Mesenteric fat pad (tissue), 1 donor: ENCODE data around the gene COL25A1. TPM values are rescaled to one million over a fixed set of nuclear protein-coding genes. Genes with fewer than 3 reads are reported as not detected.
"Not testable (repeated sequence)": the region's sequence is repeated elsewhere in the genome, so short reads cannot be mapped to it uniquely, and the experiment has no call there.

Experiments
- DNase-seq: peaks from one replicate; pipeline ENCODE4 v3.0.0-alpha.2; 2020; ENCODE audit warnings: low spot score
- total RNA-seq: library from RNA; stranded (reverse); fragmentation: NEBNext Ultra II Directional; extraction: Animal tissue kit (Norgen Biotek cat#: 25700); gene quantifications from one replicate; pipeline ENCODE4 v1.2.1, GENCODE V29; 2021
- donor health status: DM: yes; HTN: yes; CAD: no.

Gene COL25A1
- total RNA-seq, 1 donor from 2014 or later, result 6.6 TPM

DNA sequence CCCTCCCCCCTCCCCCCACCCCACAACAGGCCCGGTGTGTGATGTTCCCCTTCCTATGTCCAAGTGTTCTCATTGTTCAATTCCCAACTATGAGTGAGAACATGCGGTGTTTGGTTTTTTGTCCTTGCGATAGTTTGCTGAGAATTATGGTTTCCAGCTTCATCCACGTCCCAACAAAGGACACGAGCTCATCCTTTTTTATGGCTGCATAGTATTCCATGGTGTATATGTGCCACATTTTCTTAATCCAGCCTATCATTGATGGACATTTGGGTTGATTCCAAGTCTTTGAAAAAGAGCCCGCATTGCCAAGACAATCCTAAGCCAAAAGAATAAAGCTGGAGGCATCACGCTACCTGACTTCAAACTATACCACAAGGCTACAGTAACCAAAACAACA lies 231.8 kb downstream of the COL25A1 start:
- not testable (repeated sequence) for DNase-seq

DNA sequence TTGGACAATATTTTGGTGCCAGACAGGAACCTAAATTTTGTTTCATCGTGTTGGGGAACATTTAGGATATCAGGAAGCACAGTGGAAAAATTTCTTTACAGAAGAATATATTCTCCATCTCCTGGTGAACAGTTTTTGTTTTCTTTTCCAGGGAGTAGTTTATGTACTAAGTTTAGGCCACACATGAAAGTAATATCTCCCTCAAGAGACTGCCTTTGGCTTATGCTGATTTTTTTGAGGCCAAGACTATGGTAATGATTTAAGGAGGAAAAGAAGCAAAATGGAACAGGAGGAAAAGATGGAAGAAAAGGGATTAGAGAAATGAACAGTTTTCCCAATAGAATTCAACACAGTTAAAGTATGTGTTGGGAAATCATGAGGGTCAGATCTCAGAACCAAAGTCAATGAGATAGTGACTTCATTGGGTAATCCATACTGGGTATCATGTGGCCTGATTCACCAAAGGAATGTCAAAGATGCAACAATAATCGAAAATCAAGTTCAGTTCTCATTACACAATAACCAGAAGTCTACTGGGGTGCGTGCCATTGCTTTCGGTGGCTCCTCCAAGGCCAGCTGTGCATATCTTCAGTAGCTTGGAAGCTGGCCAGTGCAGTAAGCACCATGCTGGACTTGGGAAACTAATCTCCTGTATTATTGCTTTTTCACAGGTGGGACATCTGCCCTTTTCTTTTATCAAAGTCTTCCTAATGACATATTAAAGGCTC lies 234.8 kb downstream of the COL25A1 start:
- no peak for DNase-seq

DNA sequence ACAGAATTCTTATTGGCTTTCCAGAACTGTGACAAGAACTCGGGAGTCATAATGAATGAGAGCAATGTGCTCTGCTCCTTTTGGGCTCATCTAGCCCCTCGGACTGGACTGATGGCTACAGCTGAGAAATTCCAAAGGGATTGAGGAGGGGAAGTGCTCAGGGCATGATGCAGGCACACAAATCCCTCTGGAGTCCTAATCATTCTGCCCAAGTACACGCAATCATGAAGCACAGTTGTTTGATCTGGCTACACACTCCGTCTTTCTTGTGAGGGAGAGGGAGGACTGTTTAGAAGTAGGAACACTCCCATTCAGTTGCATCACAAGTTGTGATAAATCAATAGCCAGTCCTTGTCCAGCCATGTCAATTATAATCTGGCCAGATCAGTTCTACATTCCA lies 237.5 kb downstream of the COL25A1 start:
- no peak for DNase-seq

DNA sequence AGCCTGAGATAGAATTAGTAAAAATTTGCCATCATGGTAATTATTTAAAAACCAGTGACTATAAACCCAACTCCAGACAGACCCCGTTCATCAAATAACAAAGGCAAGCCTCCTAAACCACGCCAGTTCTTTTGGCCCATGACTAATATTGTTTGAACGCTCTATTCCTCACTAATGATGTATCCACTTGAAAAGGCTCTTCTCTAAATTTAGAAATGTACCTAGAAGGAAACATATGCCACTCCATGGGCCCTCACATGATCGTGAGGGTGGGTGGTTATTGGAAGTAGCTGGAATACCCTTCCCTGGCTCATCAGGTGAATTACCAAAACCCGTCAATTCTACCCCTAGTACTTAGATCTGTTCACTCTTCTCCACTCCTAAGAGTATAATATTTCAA lies 249.2 kb downstream of the COL25A1 start:
- no peak for DNase-seq

DNA sequence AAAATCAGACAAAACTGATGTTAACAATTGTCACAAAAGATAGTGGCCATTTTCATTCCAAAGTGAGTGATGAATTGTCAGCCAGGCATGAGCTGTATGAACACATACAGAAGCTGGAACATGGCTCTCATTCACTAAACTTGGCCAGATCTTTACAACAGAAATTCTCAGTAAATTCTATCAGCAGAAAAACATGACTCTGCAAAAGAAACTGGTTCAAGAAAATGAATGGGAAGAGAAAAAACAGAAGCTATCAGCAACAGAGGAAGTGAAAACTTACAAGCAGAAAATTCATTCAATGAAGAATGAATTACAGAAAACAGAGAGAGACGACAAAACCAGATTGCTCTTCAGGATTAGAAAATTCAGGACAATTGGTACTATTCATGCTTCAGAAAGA lies 249.6 kb downstream of the COL25A1 start:
- DNase-seq, result no peak

DNA sequence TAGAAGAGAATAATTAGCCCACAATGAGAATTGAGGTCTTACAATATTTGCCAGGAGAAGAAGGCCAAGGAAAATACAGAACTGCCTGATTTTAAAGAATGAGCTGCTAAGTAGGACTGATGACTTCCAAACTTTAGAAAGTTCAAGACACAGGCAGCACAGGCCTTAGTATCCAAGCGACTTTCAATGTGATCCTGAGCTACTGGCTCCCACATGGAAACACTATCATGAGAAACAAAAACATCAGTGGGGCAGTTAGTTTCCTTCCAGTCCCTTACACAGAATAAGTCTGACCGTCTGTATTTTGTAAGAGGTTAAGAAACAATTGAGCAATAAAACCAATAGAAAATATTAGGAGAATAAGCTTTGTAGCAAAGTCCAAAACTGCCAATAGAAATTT lies 251.4 kb downstream of the COL25A1 start:
- DNase-seq, result no peak

DNA sequence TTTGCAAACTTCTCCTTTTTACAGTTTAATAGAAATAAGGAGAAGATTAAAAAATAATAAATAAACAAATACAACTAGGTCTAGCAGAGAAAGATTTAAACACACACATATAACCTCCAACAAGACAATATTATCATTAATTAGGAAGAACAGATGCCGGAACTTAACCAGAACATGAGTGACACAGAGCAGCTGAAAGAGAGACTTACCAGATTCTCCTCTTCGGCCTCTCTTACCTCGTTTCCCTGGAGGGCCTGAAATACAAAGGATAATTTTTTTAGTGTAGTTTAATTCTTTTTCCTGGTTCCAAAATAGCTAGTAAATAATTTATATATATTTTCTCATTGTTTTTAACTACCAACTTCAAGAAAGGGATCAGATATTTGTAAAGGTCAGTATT lies 252.5 kb downstream of the COL25A1 start:
- DNase-seq, result no peak

DNA sequence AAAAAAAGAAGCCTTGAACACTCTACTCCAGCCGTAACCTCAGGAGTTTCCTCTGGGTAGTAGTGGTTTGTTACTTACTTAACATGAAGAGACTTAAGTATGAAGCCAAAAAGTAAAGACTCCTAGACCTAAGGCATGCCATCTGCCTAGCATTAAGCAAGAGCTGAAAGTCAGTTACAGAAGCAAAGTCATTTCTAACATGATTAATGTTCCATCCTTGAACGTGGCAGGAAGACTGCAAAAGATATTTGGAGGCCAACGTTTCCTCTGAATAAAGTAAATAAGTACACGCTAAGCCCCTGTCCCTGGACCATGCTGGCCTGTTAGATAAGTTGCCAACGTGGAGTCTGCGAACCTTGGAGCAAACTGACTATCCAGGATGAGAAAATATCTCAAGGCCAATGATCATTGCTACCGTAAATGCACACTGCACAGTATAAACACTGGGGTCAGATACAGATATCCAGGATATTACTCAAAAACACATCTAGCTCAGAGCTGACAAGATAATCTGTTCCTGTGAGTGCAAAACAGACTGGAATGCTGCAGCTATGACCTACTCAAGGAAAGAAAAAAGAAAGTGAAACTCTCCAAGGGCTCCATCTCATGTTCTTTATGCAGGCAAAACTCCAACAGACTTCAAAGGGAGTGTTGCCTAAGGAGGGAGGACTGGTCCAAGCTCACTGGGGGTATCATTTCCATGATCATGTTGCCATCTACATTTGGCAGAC lies 255.8 kb downstream of the COL25A1 start:
- no peak for DNase-seq

DNA sequence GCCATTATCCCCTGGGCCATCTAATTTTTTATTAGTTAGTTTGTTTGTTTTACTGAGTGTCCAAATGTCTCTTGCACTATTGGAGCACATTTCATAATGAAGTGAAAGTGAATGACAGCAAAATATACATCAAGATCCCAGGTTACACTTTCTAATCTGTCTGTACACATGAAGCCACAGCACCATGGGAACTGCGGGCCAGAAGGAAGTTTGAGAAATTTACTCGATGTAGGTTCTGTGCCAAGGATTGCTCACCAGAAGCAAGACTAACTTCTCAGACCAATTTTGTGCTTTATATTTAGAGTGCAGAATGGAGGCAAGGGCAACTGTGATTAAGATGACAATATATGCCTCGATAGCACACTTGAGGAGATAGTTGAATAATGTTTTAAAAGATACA lies 258.0 kb downstream of the COL25A1 start:
- DNase-seq, result no peak

DNA sequence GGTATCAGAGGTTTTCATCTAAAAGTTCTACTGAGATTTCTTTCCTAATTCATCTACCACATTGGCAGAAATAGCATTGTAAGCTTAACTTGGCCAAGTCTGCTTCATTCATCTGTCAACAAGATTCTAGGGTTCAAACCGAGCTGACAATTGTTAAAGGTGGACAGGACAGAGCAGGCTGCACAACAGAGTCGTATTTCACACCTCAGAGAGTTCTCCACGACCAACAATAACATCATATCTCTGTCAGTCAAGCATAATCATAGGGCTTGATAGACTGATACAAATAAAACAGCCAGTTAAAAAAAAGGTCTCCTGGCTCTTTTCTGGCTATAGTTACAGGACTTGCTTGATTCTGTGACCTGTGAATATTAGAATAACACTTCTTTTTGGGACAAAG lies 259.2 kb downstream of the COL25A1 start:
- DNase-seq, result no peak

DNA sequence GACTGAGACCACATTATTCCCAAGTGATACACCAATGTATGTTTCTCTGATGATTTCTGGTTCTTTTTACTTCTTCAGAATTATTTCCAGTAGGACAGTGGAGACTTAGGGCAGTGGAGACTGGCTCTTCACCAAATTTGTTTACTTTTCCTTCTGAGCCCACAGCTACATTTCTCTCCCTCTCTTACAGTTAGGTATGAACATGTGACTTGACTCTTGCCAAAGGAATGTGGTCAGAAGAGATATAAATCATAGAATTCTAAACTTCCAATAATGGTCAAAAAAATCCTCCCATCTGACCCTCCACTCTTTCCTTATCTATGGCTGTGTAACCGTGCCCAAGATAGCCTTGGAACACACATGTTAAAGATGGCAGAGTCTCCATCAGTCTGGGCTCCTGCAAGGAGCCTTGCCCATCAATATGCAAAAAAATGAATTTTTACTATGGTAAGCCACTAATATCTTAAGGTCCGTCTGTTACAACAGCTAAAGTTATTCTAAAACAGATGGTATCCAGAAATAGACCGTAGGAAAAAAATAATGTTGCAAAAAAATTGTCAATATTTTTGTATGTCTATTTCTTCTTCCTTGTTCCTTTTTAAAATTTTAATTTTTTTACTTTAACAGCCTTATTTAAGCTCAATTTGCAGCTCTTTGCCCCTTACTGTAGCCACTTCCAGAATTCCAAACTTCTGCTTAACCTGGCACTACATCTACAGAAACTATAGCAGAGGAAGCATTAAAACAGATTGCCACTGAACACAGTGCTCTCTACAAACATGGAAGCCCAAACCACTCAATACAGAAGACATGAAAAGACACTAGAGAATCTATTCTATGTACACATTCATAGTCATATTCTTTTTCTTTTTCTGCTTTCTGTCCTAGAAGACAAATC lies 260.7 kb downstream of the COL25A1 start:
- DNase-seq, result no peak

DNA sequence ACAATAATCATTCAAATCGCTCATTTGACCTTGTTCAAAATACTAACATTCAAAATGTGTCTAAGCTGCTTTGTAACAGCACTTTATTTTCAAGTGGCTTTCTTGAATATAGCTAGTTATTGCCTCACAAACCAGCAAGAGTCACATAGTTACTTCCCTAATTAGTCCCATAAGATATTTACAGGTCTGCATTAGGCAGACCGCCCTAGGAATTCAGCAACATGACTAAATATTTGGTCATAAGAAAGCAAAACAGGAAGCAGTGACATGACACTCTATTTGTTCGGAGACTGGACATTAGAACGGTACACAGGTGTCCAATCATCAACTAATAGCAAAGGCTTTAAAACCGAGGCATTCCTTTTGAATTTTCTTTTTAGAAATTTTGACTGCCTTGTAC lies 262.0 kb downstream of the COL25A1 start:
- no peak for DNase-seq

DNA sequence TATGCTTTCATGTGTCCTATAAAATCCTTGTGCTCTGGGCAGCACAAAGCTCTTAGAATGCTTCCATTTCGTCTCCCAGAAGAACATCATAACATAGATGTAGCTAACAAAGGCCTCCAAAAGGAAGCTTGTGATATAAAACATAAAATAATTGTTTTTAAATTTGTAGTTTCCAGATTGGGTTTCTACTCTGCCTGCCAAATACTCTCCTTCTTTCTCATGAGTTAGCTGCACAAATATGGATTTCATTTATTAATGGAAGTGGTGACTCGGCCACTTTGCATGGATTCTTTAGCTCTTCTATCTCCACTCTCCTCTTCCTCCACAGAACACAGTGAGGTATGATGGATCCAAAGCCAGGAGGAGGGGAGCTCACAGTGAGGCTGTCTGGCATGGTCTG lies 265.4 kb downstream of the COL25A1 start:
- DNase-seq, result no peak

DNA sequence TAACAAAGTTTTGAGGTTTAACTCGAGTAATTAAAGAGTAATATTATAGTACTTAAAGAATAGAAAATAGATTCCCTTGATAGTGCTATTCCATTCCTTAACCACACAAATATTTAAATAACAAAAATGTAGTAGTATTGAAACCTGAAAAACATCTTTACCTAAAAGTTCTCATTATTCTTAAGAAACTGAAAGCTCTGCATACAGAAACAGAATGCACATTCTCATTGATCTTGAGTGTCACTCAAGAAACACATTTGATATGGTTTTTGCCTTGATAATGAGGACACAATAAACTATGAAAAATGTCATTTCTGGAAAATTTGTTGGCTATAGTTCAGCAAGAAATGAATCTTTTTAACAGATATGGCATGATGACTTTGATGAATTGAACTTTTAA lies 268.5 kb downstream of the COL25A1 start:
- DNase-seq, result no peak

DNA sequence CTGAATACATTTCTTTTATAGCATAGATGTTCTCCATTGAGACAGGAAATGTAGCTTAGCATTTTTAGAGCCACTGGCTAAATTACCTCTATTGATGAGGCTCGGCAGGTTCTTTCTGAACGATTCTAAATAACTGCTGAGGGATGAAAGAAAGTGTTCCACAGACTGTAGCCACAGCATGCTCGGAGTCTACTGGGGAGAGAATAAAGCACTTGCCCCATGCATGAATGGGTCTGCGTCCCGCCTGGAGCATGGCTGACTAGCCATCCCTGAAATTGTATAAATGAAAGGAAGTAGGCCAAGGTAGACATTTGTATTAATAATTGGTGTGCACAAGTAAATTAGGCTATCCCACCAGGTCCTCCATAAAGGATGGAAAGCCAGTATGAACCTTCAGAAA lies 269.8 kb downstream of the COL25A1 start:
- no peak for DNase-seq

DNA sequence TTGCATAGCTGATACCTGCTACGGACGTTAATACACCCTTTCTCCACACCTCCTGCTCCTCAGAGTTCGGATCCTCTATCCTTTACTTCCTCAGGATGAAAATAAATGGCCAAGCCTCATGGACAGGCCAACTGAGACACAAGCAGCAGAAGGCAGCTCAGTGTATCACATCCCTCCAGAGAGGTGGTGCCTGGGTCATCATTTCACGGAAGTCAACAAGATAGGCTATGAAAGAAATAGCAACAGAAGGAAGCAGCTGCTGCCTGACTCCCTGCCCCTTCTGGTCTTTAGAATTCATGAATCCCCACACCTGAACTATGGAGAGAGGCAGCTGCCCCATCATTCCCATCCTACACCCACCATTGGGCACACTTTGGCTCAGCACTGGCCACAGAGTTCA lies 272.5 kb downstream of the COL25A1 start:
- DNase-seq, result no peak

DNA sequence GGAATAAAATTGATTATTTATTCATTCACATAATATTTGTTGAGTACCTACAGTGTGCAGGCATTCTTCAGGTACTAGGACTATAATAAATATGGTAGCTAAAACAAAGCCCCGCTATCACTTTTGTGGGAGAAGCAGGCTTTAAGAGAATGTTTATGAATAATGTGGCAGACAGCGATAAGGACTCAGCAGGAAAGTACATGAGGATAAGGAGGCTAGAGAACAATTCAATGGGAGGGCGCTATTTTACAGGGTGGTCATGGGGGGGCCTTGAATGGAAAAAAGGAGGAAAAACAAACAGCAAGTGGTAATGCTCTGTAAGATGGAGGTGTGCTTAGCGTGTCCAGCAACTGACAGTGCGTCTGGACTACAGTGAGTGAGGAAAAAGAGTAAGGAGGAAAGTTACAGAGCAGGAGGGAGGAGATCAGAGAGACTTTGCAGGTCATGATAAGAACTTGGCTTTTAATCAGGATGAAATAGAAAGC lies 275.4 kb downstream of the COL25A1 start:
- DNase-seq, result no peak

DNA sequence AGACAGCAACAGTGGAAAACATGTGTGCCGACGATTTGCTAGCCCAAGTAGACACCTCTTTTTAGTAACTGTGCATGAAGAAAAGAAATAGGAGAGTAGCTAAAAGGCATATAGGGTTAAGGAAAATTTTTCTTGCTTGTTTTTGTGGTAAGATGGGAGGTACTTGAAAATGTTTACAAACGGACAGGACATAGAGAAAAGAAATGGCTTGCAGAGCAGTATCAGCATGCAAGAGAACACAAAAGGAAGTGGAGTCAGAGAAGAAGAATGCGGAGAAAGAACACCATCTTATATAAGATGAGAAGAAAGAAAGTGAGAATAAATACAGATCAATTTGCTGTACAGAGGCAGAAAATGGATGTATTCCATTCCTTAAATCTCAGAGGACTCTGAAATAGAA lies 275.9 kb downstream of the COL25A1 start:
- DNase-seq, result no peak

DNA sequence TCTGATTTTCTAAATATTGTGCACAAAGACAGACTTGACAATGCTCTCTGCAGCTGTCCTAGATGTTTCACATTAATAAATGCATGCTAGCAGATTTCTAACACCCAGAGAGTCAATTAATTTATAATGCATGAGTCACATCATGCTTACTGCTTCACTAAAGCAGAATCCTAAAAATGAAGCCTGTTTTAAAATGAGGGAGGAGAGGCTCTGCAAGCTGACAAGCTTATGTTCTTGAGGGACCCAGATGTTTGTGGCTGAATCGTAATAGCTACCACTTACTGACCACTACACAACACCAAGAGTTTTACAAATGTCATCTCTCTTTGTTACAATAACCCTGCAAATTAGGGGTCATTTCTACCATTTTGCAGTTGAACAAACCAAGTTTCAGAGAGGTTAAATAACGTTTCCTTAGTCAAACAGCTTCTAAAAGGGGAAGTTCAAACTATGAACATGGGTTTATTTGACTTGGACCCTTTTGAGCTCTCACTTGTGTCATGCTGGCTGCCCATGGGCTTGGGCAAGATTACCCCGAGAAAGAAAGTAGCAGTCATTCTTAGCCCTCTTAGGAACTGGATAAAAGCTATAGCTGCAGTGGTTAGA lies 276.9 kb downstream of the COL25A1 start:
- no peak for DNase-seq

DNA sequence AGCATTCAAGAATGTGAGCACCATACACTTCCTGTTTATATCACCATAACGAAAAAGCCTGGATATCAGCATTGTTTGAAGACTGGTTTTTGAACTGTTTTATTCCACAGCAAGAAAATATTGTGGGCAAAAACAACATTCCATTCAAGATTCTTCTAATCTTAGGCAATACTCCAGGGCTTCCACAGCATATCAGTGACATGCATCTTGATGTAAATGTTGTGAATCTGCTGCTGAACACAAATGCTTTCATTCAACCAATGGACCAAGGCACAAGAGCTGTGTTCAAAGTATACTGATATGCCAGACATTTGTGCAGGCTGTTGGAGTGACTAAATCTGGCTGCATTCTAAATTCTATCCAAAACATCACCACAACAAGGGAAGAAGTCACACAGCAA lies 279.5 kb downstream of the COL25A1 start:
- no peak for DNase-seq

DNA sequence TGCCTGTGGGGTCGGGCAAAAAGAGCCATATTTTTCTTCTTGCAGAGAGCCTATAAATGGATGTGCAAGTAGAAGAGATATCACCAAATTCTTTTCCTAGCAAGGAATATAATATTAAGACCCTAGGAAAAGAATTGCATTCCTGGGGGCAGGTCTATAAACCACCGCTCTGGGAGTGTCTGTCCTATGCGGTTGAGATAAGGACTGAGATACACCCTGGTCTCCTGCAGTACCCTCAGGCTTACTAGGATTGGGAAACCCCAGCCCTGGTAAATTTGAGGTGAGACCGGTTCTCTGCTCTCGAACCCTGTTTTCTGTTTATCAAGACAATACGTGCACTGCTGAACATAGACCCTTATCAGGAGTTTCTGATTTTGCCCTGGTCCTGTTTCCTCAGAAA lies 280.8 kb downstream of the COL25A1 start:
- not testable (repeated sequence) for DNase-seq
